Measurements from ENCODE around the gene SH3BP5.

Gene SH3BP5

GRCh38 chr3:15256861-15257341 lies 75.5 kb downstream of the SH3BP5 start:
- TF ChIP-seq CTCF (IDR thresholded peaks at IDR 0.05; ENCODE audit: insufficient read depth, missing control alignments): no peak
- DNase-seq (ENCODE audit: insufficient read length, low spot score) (no peak), FAIRE-seq (no peak)

DNA sequence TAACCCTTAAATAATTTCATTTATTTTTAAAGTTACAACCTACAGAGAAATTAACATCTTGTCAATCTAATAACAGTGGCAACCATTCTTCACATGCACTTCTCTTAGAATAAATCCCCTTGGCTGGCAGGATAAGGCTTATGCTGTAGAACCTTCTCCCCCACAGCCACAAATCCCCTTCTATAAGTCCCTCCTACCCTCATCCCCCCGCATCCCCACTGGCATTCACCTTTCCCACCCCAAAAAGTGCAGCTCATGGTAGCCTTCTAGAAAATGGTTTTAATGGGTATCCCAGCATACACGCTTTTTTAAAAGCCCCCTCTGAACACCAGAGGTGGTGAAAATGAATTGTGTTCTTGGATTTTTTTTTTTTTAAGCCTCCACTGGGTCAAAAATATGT lies 77.2 kb downstream of the SH3BP5 start:
- DNase-seq (ENCODE audit: insufficient read length, low spot score) (no peak), FAIRE-seq (peak; percentile 6)
- TF ChIP-seq CTCF (IDR thresholded peaks at IDR 0.05; ENCODE audit: insufficient read depth, missing control alignments): no peak

GRCh38 chr3:15253023-15253697 lies 79.2 kb downstream of the SH3BP5 start:
- DNase-seq (ENCODE audit: insufficient read length, low spot score): no peak
- no peak for TF ChIP-seq CTCF (IDR thresholded peaks at IDR 0.05; ENCODE audit: insufficient read depth, missing control alignments)
- no peak for FAIRE-seq

GRCh38 chr3:15246186-15246585 lies 86.2 kb downstream of the SH3BP5 start:
- DNase-seq (ENCODE audit: insufficient read length, low spot score): no peak
- TF ChIP-seq CTCF (IDR thresholded peaks at IDR 0.05; ENCODE audit: insufficient read depth, missing control alignments): no peak
- no peak for FAIRE-seq

DNA sequence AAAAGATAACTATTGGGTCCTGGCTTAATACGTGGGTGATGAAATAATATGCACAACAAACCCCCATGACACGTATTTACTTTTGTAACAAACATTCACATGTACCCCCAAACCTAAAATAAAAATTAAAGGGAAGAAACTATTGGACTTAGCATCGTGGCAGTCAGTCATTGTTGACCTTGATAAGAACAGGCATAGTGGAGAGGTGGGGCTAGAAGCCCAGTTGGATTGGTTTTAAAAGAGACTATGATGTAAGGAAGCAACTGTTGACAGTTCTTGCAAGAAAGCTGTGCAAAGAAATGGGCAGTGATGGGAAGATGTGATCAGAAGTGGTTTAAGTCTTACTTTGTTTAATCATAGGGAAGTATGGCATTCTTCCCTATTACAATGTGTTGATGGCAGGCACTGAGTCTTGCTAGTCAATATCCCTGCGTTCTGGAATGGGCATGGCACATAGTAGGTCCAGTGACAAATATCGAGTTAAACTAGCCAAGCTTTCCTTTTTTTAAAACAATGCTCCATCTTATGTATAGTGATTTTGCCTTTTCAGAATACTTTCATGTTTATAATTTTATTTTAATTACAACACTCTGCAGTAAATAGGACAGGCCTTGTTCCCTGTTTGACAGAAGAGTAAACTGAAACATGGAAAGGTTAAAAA lies 88.4 kb downstream of the SH3BP5 start:
- no peak for TF ChIP-seq CTCF (IDR thresholded peaks at IDR 0.05; ENCODE audit: insufficient read depth, missing control alignments)
- DNase-seq (ENCODE audit: insufficient read length, low spot score) (no peak), FAIRE-seq (no peak)

GRCh38 chr3:15241341-15241740 lies 91.0 kb downstream of the SH3BP5 start:
- TF ChIP-seq CTCF (IDR thresholded peaks at IDR 0.05; ENCODE audit: insufficient read depth, missing control alignments): peak; percentile 33
- no peak for DNase-seq (ENCODE audit: insufficient read length, low spot score)
- FAIRE-seq: no peak

GRCh38 chr3:15229262-15229661 lies 103.1 kb downstream of the SH3BP5 start:
- FAIRE-seq (no peak), DNase-seq (ENCODE audit: insufficient read length, low spot score) (no peak)
- no peak for TF ChIP-seq CTCF (IDR thresholded peaks at IDR 0.05; ENCODE audit: insufficient read depth, missing control alignments)
